Endothelial cell of umbilical vein (primary cell): ENCODE measurements around the gene FOXL2NB.

Source experiments
- EZH2 ChIP-seq: IDR thresholded peaks from 2 replicates; pipeline ENCODE4 v1.6.1; 2012; ENCODE audit warnings: borderline replicate concordance, low read depth, mild to moderate bottlenecking, moderate library complexity, low read length, inconsistent platforms; ENCODE audit not compliant: severe bottlenecking
- TF ChIP-seq, protein P1 (sequence below), 2 donors: IDR thresholded peaks; 1 replicate in 1 of 2; 2 replicates in 1 of 2; pipeline ENCODE4 v1.5.1; 2011; ENCODE audit warnings: low read length in 2 of 2, mild to moderate bottlenecking in 2 of 2, moderate library complexity in 2 of 2, control low read depth in 1 of 2, inconsistent platforms in 1 of 2, low read depth in 1 of 2; ENCODE audit not compliant: insufficient read depth in 1 of 2; ENCODE audit errors: extremely low read depth in 1 of 2

DNA sequence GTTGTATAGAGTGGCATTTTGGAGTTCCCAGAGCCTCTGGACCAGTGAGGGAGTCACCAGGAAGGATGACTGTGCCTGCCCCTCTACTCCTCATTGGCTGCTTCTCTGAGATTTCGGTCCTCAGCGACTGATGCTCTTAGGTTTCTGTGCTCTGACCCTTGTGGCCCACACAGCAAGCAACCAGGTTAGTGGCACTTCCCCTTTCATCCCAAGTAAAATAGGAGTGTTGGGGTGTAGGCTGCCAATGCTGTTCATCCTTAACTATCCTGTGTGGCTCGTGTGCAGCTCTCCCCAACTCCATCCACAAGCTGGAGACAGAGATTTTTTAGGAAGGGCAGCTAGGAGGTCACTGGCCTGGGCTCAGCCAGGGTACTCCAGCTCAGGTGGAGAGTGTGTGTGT lies 37.8 kb downstream of the FOXL2NB start:
- TF ChIP-seq, protein P1, sequence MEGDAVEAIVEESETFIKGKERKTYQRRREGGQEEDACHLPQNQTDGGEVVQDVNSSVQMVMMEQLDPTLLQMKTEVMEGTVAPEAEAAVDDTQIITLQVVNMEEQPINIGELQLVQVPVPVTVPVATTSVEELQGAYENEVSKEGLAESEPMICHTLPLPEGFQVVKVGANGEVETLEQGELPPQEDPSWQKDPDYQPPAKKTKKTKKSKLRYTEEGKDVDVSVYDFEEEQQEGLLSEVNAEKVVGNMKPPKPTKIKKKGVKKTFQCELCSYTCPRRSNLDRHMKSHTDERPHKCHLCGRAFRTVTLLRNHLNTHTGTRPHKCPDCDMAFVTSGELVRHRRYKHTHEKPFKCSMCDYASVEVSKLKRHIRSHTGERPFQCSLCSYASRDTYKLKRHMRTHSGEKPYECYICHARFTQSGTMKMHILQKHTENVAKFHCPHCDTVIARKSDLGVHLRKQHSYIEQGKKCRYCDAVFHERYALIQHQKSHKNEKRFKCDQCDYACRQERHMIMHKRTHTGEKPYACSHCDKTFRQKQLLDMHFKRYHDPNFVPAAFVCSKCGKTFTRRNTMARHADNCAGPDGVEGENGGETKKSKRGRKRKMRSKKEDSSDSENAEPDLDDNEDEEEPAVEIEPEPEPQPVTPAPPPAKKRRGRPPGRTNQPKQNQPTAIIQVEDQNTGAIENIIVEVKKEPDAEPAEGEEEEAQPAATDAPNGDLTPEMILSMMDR (IDR thresholded peaks at IDR 0.05; ENCODE audit: extremely low read depth in 1 of 2, insufficient read depth in 1 of 2, low read depth in 1 of 2, low read length in 2 of 2) = no peak
- TF ChIP-seq EZH2 = no peak
